DMS 273 (cell line): Measurements from ENCODE around the gene CNNM4.

Source experiments
- DNase-seq: peaks from one replicate; lab custom pipeline; 2025; ENCODE audit not compliant: unreplicated experiment; lab: John Stamatoyannopoulos, UW

CNNM4 gene

GRCh38 chr2:96857667-96858372 is 97.1 kb downstream of the CNNM4 start, which contains the start of gene ANKRD39:
Gene ANKRD39 (minus strand): TSS chr2:96858016. CDS start chr2:96857987, 29 bp downstream.
- DNase-seq, result peak; percentile 99

- DNase-seq, result no peak
Observed at GRCh38 chr2:96859099-96859649, 98.5 kb downstream of the CNNM4 start.

DNA sequence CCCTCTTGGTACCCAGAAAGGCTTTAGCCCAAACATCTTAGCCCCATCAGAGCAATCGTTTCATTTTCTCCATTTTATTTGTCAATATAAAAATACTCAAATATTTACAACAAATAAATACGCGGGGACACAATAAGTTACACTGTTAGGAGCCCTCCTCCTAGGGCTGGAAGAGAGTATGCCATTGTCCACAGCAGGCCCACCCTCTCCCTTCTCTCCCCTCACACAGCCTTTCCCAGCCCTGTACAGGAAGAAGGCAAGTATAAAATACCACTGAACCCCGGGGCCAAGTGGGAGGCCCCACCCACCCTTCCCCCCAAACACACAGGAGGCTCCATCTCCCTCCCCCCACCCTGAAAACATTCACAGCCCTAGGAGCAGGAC is 99.0 kb downstream of the CNNM4 start:
- no peak for DNase-seq

- DNase-seq, result no peak
Observed at GRCh38 chr2:96860065-96861029, 99.6 kb downstream of the CNNM4 start.

DNA sequence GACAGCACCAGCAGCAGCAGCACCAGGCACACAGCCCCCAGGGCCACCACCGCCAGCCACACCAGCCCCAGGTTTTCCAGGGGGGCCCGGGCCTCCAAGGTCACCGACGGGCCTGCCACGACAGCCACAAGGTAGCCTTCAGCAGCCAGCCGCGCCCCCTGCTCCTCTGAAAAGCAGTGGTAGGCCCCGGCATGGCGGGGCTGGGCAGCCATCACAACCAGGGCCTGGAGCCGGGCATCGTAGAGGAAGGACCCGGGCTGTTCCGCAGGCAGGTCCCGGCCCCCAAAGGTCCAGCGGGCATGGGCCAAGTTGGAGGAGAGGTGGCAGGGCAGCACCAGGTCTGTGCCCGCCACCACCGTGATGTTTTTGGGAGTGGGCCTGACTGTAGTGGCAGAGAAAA is 100.4 kb downstream of the CNNM4 start:
- no peak for DNase-seq
